HCT116 (cell line): ENCODE results near the gene PRRT4. TPM values are rescaled to one million over a fixed set of nuclear protein-coding genes. Genes with fewer than 3 reads are reported as not detected.

Experiments used
- ATAC-seq: fragments of 200-7000 bp; cut with Tn5 transposase; 2 replicates; pipeline ENCODE4 v1.9.1; 2020; ENCODE audit warnings: mild to moderate bottlenecking, moderate library complexity
- BruUV-seq: library from RNA; stranded (reverse); fragments of 400-500 nt; replicated peaks from 2 replicates; lab custom pipeline; 2021; lab: Mats Ljungman, UMichigan
- CTCF ChIA-PET: fragments of 300-600 bp; sonication (Branson Sonifier 250); formaldehyde crosslinking; loops from one replicate; lab custom pipeline; 2021; ENCODE audit warnings: antibody characterized with exemption; lab: Charles Lee
- POLR2A ChIA-PET: fragments of 300-600, 350-600 bp; sonication (Branson Sonifier 250); formaldehyde crosslinking; loops from one replicate; lab custom pipeline; 2021; ENCODE audit warnings: antibody characterized with exemption; lab: Charles Lee
- RAD21 ChIA-PET, 2 experiments: fragments of 300-600 bp; sonication (Branson Sonifier 250); formaldehyde crosslinking; loops; one replicate each; lab custom pipeline; 2023; ENCODE audit warnings: low total read pairs in 2 of 2; ENCODE audit not compliant: uncharacterized antibody in 2 of 2, unreplicated experiment in 2 of 2, low non-redundant PET in 1 of 2; lab: Charles Lee
- DNase-seq: peaks from one replicate; pipeline ENCODE4 v3.0.0-alpha.2; 2010; ENCODE audit warnings: low read depth, low spot score
- H2AFZ ChIP-seq: fragments of 200-600 bp; shearing (Covaris generic), sonication (generic); 2 replicates; pipeline ENCODE4 v1.6.1; 2017; ENCODE audit warnings: low read depth, mixed run types, mixed read lengths, antibody characterized with exemption, low read length; ENCODE audit not compliant: poor library complexity, severe bottlenecking
- H3K27ac ChIP-seq: 2 replicates; pipeline ENCODE4 v1.5.1; 2012; ENCODE audit warnings: low read depth, low read length
- H3K27me3 ChIP-seq: fragments of 200-600 bp; sonication (generic); 2 replicates; pipeline ENCODE4 v1.6.1; 2016; ENCODE audit warnings: mixed run types, low read length, mixed read lengths; ENCODE audit not compliant: insufficient read depth
- H3K36me3 ChIP-seq, 2 experiments: fragments of 200-500 bp in 1 of 2; fragments of 200-600 bp in 1 of 2; sonication (Bioruptor generic) in 1 of 2; sonication (generic) in 1 of 2; 2 replicates each; pipeline versions ENCODE4 v1.5.1 to v1.6.1; 2014 to 2016; ENCODE audit warnings: low read length in 2 of 2, inconsistent platforms in 1 of 2, mixed read lengths in 1 of 2, mixed run types in 1 of 2; ENCODE audit not compliant: insufficient read depth in 2 of 2, control insufficient read depth in 1 of 2
- H3K4me1 ChIP-seq, 2 experiments: fragments of 200-600 bp in 1 of 2; sonication (generic) in 1 of 2; 2 replicates each; pipeline versions ENCODE4 v1.5.1 to v1.6.1; 2012 to 2017; ENCODE audit warnings: low read length in 2 of 2, inconsistent platforms in 1 of 2, mild to moderate bottlenecking in 1 of 2, mixed read lengths in 1 of 2, mixed run types in 1 of 2, moderate library complexity in 1 of 2; ENCODE audit not compliant: insufficient read depth in 2 of 2, control insufficient read depth in 1 of 2
- H3K4me2 ChIP-seq: fragments of 200-600 bp; sonication (generic); 2 replicates; pipeline ENCODE4 v1.6.1; 2017; ENCODE audit warnings: mixed run types, low read length, mixed read lengths
- H3K4me3 ChIP-seq, 2 experiments: fragments of 200-600 bp in 1 of 2; sonication (generic) in 1 of 2; replicated peaks in 1 of 2; 2 replicates each; pipeline ENCODE4 v1.5.1; 2011 to 2016; ENCODE audit warnings: low read length in 2 of 2, control low read depth in 1 of 2, low read depth in 1 of 2, mild to moderate bottlenecking in 1 of 2, mixed read lengths in 1 of 2, mixed run types in 1 of 2
- H3K79me2 ChIP-seq: fragments of 200-600 bp; sonication (generic); 2 replicates; pipeline ENCODE4 v1.6.1; 2017; ENCODE audit warnings: mild to moderate bottlenecking, mixed run types, low read length, moderate library complexity, mixed read lengths; ENCODE audit not compliant: insufficient read depth
- H3K9ac ChIP-seq: fragments of 200-600 bp; sonication (generic); 2 replicates; pipeline ENCODE4 v1.6.1; 2016; ENCODE audit warnings: low read length, mixed read lengths
- H3K9me2 ChIP-seq: fragments of 200-600 bp; sonication (generic), shearing (Covaris generic); 2 replicates; pipeline ENCODE4 v1.6.1; 2017; ENCODE audit warnings: mixed run types, mild to moderate bottlenecking, moderate library complexity; ENCODE audit not compliant: insufficient read depth
- H3K9me3 ChIP-seq, 2 experiments: fragments of 200-500 bp in 1 of 2; fragments of 200-600 bp in 1 of 2; sonication (Bioruptor generic) in 1 of 2; sonication (generic) in 1 of 2; 2 replicates each; pipeline ENCODE4 v1.6.1; 2014 to 2017; ENCODE audit warnings: low read length in 2 of 2, mixed read lengths in 2 of 2, inconsistent platforms in 1 of 2, low read depth in 1 of 2, mild to moderate bottlenecking in 1 of 2, mixed run types in 1 of 2, moderate library complexity in 1 of 2; ENCODE audit not compliant: control insufficient read depth in 1 of 2, insufficient read depth in 1 of 2
- H4K20me1 ChIP-seq: fragments of 200-600 bp; sonication (generic), shearing (Covaris generic); 2 replicates; pipeline ENCODE4 v1.6.1; 2017; ENCODE audit warnings: mixed run types, mild to moderate bottlenecking, moderate library complexity; ENCODE audit not compliant: insufficient read depth
- CBX3 ChIP-seq: IDR thresholded peaks from 2 replicates; pipeline ENCODE4 v1.6.1; 2012; ENCODE audit warnings: low read depth
- POLR2AphosphoS5 ChIP-seq: IDR thresholded peaks from 2 replicates; pipeline ENCODE4 v1.6.1; 2011; ENCODE audit warnings: mild to moderate bottlenecking, low read depth, low read length, moderate library complexity
- SP1 ChIP-seq: IDR thresholded peaks from 2 replicates; pipeline ENCODE4 v1.6.1; 2012; ENCODE audit warnings: low read depth
- SRF ChIP-seq: IDR thresholded peaks from 2 replicates; pipeline ENCODE4 v1.6.1; 2012; ENCODE audit warnings: low read depth
- TCF7L2 ChIP-seq: IDR thresholded peaks from 2 replicates; pipeline ENCODE4 v1.7.0; 2011; ENCODE audit warnings: borderline replicate concordance, inconsistent platforms; ENCODE audit not compliant: insufficient read depth, insufficient read length; ENCODE audit errors: extremely low read depth
- YY1 ChIP-seq: IDR thresholded peaks from 2 replicates; pipeline ENCODE4 v1.6.1; 2011; ENCODE audit warnings: low read length, low read depth, moderate library complexity, mild to moderate bottlenecking; ENCODE audit not compliant: insufficient replicate concordance; ENCODE audit errors: extremely low read depth
- intact Hi-C: fragments of 100-400 bp; cut with micrococcal nuclease; formaldehyde crosslinking; loops from 2 replicates; pipeline ENCODE4 v1.10.0; 2022
- total RNA-seq: library from RNA; stranded (reverse); gene quantifications from one replicate; pipeline ENCODE4 v1.2.1, GENCODE V29; 2021; ENCODE audit not compliant: unreplicated experiment
- TF ChIP-seq, protein P1 (sequence below): IDR thresholded peaks from 2 replicates; pipeline ENCODE4 v1.6.1; 2012; ENCODE audit warnings: low read depth
- TF ChIP-seq, protein P2 (sequence below): IDR thresholded peaks from 2 replicates; pipeline ENCODE4 v1.6.1; 2012
- TF ChIP-seq, protein P3 (sequence below): IDR thresholded peaks from 2 replicates; pipeline ENCODE4 v1.6.1; 2012

Gene PRRT4
- total RNA-seq, 1 experiment from 2014 or later = 4.0 TPM

DNA sequence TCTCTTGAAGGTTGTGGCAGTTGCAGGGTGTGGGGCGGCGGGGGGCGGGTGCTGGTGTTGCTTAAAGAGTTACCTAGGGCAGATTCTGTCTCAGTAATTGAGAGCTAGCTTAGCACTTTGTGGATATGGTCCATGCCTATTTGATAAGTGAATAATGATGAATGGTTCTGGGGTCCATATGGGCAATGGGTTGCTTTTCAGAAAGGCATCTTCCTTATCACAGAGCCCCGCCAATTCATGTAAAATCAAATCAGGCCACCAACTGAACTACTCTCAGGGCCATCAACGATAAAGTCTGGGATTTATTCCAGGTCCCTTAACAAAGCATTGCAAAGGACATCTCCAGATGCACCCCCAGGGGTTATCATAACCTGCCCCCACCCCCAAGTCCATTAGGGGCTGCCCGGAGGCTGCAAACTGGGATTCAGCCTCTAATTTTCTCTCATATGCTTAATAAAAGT, 1.8 kb upstream of the PRRT4 start:
- Histone ChIP-seq H3K9me2 (no peaks in the 10 kb centered on the region), H3K9me3 (no peaks in the 10 kb centered on the region), H3K9ac (no peak overlapping the region), H2AFZ (no peak overlapping the region), H4K20me1 (no peaks in the 10 kb centered on the region), H3K36me3 (no peaks in the 10 kb centered on the region), H3K79me2 (no peaks in the 10 kb centered on the region), H3K4me2 (no peak overlapping the region), H3K27ac (no peak overlapping the region), H3K4me3 (no peak overlapping the region), H3K27me3 (peaks cover 11% of the 10 kb centered on the region; the same call in 1 of the 2 replicates), H3K4me1 (peaks cover 6 to 18% of the 10 kb centered on the region in 2 experiments)
- intact Hi-C loops = no loop called here
- ChIA-PET CTCF (no interaction called here), RAD21 (no interaction called here), POLR2A (no interaction called here)
- ATAC-seq (no peak), DNase-seq (no peak)
- no peak for TF ChIP-seq CBX3
- TF ChIP-seq, protein P1, sequence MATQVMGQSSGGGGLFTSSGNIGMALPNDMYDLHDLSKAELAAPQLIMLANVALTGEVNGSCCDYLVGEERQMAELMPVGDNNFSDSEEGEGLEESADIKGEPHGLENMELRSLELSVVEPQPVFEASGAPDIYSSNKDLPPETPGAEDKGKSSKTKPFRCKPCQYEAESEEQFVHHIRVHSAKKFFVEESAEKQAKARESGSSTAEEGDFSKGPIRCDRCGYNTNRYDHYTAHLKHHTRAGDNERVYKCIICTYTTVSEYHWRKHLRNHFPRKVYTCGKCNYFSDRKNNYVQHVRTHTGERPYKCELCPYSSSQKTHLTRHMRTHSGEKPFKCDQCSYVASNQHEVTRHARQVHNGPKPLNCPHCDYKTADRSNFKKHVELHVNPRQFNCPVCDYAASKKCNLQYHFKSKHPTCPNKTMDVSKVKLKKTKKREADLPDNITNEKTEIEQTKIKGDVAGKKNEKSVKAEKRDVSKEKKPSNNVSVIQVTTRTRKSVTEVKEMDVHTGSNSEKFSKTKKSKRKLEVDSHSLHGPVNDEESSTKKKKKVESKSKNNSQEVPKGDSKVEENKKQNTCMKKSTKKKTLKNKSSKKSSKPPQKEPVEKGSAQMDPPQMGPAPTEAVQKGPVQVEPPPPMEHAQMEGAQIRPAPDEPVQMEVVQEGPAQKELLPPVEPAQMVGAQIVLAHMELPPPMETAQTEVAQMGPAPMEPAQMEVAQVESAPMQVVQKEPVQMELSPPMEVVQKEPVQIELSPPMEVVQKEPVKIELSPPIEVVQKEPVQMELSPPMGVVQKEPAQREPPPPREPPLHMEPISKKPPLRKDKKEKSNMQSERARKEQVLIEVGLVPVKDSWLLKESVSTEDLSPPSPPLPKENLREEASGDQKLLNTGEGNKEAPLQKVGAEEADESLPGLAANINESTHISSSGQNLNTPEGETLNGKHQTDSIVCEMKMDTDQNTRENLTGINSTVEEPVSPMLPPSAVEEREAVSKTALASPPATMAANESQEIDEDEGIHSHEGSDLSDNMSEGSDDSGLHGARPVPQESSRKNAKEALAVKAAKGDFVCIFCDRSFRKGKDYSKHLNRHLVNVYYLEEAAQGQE = no peak
- TF ChIP-seq SP1 = no peak
- TF ChIP-seq, protein P2, sequence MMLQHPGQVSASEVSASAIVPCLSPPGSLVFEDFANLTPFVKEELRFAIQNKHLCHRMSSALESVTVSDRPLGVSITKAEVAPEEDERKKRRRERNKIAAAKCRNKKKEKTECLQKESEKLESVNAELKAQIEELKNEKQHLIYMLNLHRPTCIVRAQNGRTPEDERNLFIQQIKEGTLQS = no peak
- no peak for TF ChIP-seq POLR2AphosphoS5
- TF ChIP-seq, protein P3, sequence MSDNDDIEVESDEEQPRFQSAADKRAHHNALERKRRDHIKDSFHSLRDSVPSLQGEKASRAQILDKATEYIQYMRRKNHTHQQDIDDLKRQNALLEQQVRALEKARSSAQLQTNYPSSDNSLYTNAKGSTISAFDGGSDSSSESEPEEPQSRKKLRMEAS = no peak
- no peak for TF ChIP-seq SRF
- TF ChIP-seq YY1 = no peak
- no peak for TF ChIP-seq TCF7L2
- no TSS peak for BruUV-seq
